ENCODE measurements around the gene PAGE2. TPM values are rescaled to one million over a fixed set of nuclear protein-coding genes. Genes with fewer than 3 reads are reported as not detected.
"Not testable (repeated sequence)": the region's sequence is repeated elsewhere in the genome, so short reads cannot be mapped to it uniquely, and the experiment has no call there.

PAGE2 gene
- polyA plus RNA-seq, 1 donor from 2014 or later = not detected

DNA sequence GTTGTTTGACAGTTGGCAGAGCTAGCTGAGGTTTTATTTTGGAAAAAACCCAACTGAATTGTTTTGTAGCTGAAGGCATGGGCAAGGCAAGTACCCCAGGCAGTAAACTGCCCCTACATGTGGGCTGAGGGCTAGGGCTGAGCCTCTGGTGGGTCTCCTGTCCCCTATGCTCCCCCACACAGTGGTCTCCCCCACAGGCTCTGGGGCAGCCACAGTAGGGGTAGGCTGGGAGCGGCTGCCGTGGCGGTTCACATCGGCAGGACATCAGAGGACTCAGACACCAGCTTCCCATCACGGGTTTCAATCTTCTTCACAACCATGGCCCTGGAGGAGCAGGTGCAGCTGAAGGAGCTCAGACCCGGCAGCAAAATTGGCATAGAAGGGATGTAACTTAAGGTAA, 47.3 kb upstream of the PAGE2 start:
- Histone ChIP-seq H3K27ac (ENCODE audit: low read length) (no peak overlapping the region), H3K9me2 (ENCODE audit: insufficient read depth, low read length) (no peaks in the 10 kb centered on the region), H3K4me3 (ENCODE audit: low read length) (no peak overlapping the region), H3K9me3 (ENCODE audit: low read length) (no peaks in the 10 kb centered on the region), H3F3A (ENCODE audit: insufficient read depth, low read length, poor library complexity, severe bottlenecking) (no peaks in the 10 kb centered on the region), H4K20me1 (ENCODE audit: insufficient read depth) (no peaks in the 10 kb centered on the region), H3K27me3 (ENCODE audit: insufficient read depth, low read depth, low read length) (no peaks in the 10 kb centered on the region), H3K4me2 (ENCODE audit: low read length) (no peak overlapping the region), H3K9ac (ENCODE audit: low read length) (no peak overlapping the region), H2AFZ (ENCODE audit: low read depth, low read length) (no peak overlapping the region), H3K79me2 (replicated peaks; ENCODE audit: insufficient read depth, low read length) (no peaks in the 10 kb centered on the region), H3K36me3 (ENCODE audit: insufficient read depth, low read length) (no peaks in the 10 kb centered on the region)
- no peak for TF ChIP-seq TAF1 (IDR thresholded peaks at IDR 0.05; ENCODE audit: low read depth)
- no peak for TF ChIP-seq SMC3 (conservative IDR thresholded peaks at IDR 0.05; ENCODE audit: poor library complexity)
- TF ChIP-seq EZH2 (IDR thresholded peaks at IDR 0.05; ENCODE audit: borderline replicate concordance, insufficient read depth, low read length, poor library complexity, severe bottlenecking) = no peak
- no peak for TF ChIP-seq MXI1 (conservative IDR thresholded peaks at IDR 0.05; ENCODE audit: poor library complexity, severe bottlenecking)
- TF ChIP-seq, protein P1, sequence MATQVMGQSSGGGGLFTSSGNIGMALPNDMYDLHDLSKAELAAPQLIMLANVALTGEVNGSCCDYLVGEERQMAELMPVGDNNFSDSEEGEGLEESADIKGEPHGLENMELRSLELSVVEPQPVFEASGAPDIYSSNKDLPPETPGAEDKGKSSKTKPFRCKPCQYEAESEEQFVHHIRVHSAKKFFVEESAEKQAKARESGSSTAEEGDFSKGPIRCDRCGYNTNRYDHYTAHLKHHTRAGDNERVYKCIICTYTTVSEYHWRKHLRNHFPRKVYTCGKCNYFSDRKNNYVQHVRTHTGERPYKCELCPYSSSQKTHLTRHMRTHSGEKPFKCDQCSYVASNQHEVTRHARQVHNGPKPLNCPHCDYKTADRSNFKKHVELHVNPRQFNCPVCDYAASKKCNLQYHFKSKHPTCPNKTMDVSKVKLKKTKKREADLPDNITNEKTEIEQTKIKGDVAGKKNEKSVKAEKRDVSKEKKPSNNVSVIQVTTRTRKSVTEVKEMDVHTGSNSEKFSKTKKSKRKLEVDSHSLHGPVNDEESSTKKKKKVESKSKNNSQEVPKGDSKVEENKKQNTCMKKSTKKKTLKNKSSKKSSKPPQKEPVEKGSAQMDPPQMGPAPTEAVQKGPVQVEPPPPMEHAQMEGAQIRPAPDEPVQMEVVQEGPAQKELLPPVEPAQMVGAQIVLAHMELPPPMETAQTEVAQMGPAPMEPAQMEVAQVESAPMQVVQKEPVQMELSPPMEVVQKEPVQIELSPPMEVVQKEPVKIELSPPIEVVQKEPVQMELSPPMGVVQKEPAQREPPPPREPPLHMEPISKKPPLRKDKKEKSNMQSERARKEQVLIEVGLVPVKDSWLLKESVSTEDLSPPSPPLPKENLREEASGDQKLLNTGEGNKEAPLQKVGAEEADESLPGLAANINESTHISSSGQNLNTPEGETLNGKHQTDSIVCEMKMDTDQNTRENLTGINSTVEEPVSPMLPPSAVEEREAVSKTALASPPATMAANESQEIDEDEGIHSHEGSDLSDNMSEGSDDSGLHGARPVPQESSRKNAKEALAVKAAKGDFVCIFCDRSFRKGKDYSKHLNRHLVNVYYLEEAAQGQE (IDR thresholded peaks at IDR 0.05; ENCODE audit: borderline replicate concordance) = no peak
- no peak for TF ChIP-seq EP300 (conservative IDR thresholded peaks at IDR 0.05; ENCODE audit: poor library complexity, severe bottlenecking)
- no peak for TF ChIP-seq RAD21 (conservative IDR thresholded peaks at IDR 0.05)
- TF ChIP-seq, protein P2, sequence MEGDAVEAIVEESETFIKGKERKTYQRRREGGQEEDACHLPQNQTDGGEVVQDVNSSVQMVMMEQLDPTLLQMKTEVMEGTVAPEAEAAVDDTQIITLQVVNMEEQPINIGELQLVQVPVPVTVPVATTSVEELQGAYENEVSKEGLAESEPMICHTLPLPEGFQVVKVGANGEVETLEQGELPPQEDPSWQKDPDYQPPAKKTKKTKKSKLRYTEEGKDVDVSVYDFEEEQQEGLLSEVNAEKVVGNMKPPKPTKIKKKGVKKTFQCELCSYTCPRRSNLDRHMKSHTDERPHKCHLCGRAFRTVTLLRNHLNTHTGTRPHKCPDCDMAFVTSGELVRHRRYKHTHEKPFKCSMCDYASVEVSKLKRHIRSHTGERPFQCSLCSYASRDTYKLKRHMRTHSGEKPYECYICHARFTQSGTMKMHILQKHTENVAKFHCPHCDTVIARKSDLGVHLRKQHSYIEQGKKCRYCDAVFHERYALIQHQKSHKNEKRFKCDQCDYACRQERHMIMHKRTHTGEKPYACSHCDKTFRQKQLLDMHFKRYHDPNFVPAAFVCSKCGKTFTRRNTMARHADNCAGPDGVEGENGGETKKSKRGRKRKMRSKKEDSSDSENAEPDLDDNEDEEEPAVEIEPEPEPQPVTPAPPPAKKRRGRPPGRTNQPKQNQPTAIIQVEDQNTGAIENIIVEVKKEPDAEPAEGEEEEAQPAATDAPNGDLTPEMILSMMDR (IDR thresholded peaks at IDR 0.05; ENCODE audit: poor library complexity, severe bottlenecking) = no peak
- TF ChIP-seq POLR2AphosphoS5 (IDR thresholded peaks at IDR 0.05) = no peak

DNA sequence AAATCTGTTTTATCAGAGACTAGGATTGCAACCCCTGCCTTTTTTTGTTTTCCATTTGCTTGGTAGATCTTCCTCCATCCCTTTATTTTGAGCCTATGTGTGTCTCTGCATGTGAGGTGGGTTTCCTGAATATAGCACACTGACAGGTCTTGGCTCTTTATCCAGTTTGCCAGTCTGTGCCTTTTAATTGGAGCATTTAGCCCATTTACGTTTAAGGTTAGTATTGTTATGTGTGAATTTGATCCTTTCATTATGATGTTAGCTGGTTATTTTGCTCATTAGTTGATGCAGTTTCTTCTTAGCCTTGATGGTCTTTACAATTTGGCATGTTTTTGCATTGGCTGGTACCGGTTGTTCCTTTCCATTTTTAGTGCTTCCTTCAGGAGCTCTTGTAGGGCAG, 38.2 kb upstream of the PAGE2 start:
- not testable (repeated sequence) for H3K4me3 ChIP-seq (ENCODE audit: low read length); H3K9ac ChIP-seq (ENCODE audit: low read length); H3K27me3 ChIP-seq (ENCODE audit: insufficient read depth, low read depth, low read length); H3K36me3 ChIP-seq (ENCODE audit: insufficient read depth, low read length); H3K4me2 ChIP-seq (ENCODE audit: low read length); H3K9me2 ChIP-seq (ENCODE audit: insufficient read depth, low read length); H3K27ac ChIP-seq (ENCODE audit: low read length); H2AFZ ChIP-seq (ENCODE audit: low read depth, low read length); H3K9me3 ChIP-seq (ENCODE audit: low read length); H4K20me1 ChIP-seq (ENCODE audit: insufficient read depth); H3K79me2 ChIP-seq (replicated peaks; ENCODE audit: insufficient read depth, low read length); H3F3A ChIP-seq (ENCODE audit: insufficient read depth, low read length, poor library complexity, severe bottlenecking)

Measured in neural cell (in vitro differentiated cells).